Measurements from ENCODE around the gene AQP10. TPM values are rescaled to one million over a fixed set of nuclear protein-coding genes. Genes with fewer than 3 reads are reported as not detected.
"Not testable (repeated sequence)": the region's sequence is repeated elsewhere in the genome, so short reads cannot be mapped to it uniquely, and the experiment has no call there.

The AQP10 gene
- under 1 TPM in 1 of 4 donors, not detected in 3; 0.26 TPM for total RNA-seq

- no peak for DNase-seq (ENCODE audit: low spot score in 2 of 2)
- 26% methylated on average over 9 of the region's 9 CpGs for WGBS
- Histone ChIP-seq H3K27me3 (peaks cover 5% of the 10 kb centered on the region), H3K4me3 (no peak within 1 kb of the TSS), H3K36me3 (no peaks in the 10 kb centered on the region), H3K4me1 (peaks cover 18% of the 10 kb centered on the region), H3K9me3 (no peaks in the 10 kb centered on the region), H3K27ac (no peak within 1 kb of the TSS)
- TF ChIP-seq EP300 (IDR thresholded peaks at IDR 0.05) (no peak), POLR2AphosphoS5 (IDR thresholded peaks at IDR 0.05) (no peak), CTCF (IDR thresholded peaks at IDR 0.05) (no peak)
These were observed at the start of gene AQP10 for GRCh38 chr1:154320882-154321608. TSS of gene AQP10 (plus strand) at chr1:154321093. CDS start at chr1:154321156, 63 bp downstream.

- H3K27ac ChIP-seq: peak within 1 kb of the TSS; percentile 89
- H3K27me3 ChIP-seq: no peaks in the 10 kb centered on the region
- H3K9me3 ChIP-seq: no peaks in the 10 kb centered on the region
- peaks cover 15% of the 10 kb centered on the region for H3K4me1 ChIP-seq
- peaks cover 39% of the 10 kb centered on the region for H3K36me3 ChIP-seq
- TF ChIP-seq CTCF (IDR thresholded peaks at IDR 0.05) (peak; percentile 63 to 73), POLR2AphosphoS5 (IDR thresholded peaks at IDR 0.05) (peak in 2 of 3 donors; percentile 69 to 87), POLR2A (IDR thresholded peaks at IDR 0.05) (peak in 1 of 2 donors; percentile 74), EP300 (IDR thresholded peaks at IDR 0.05) (no peak)
- H3K4me3 ChIP-seq: peak within 1 kb of the TSS; percentile 86
- peak; percentile 95 to 97 for DNase-seq (ENCODE audit: low spot score in 2 of 2)
- 0% methylated on average over 41 of the region's 47 CpGs for WGBS
These were observed 48.5 kb upstream of the AQP10 start, which contains the start of gene HAX1 for GRCh38 chr1:154272217-154272998. TSS of gene HAX1 (plus strand) at chr1:154272629. CDS start at chr1:154272724, 95 bp downstream.

- WGBS: 37% methylated on average over 13 of the region's 13 CpGs
- Histone ChIP-seq H3K4me1 (peaks cover 15% of the 10 kb centered on the region), H3K27ac (peak overlapping the region; percentile 89), H3K27me3 (no peaks in the 10 kb centered on the region), H3K9me3 (no peaks in the 10 kb centered on the region), H3K4me3 (peak overlapping the region; percentile 86), H3K36me3 (peaks cover 36% of the 10 kb centered on the region)
- no peak for DNase-seq (ENCODE audit: low spot score in 2 of 2)
- TF ChIP-seq POLR2AphosphoS5 (IDR thresholded peaks at IDR 0.05): no peak
These were observed 47.8 kb upstream of the AQP10 start for GRCh38 chr1:154272999-154273563.

- Histone ChIP-seq H3K27me3 (no peaks in the 10 kb centered on the region), H3K27ac (no peak overlapping the region), H3K4me1 (peaks cover 15% of the 10 kb centered on the region), H3K4me3 (no peak overlapping the region), H3K36me3 (peaks cover 13% of the 10 kb centered on the region), H3K9me3 (no peaks in the 10 kb centered on the region)
- 93% methylated on average over 7 of the region's 7 CpGs for WGBS
- no peak for DNase-seq (ENCODE audit: low spot score in 2 of 2)
- no peak for TF ChIP-seq CTCF (IDR thresholded peaks at IDR 0.05)
- no peak for TF ChIP-seq POLR2AphosphoS5 (IDR thresholded peaks at IDR 0.05)
These were observed 44.1 kb upstream of the AQP10 start for GRCh38 chr1:154276797-154277196.

- H3K27ac ChIP-seq; DNase-seq (ENCODE audit: low spot score in 2 of 2); H3K27me3 ChIP-seq; H3K4me3 ChIP-seq; H3K9me3 ChIP-seq; H3K4me1 ChIP-seq; H3K36me3 ChIP-seq: not testable (repeated sequence)
- WGBS: 96% methylated on average over 5 of the region's 30 CpGs
These were observed 33.3 kb upstream of the AQP10 start for GRCh38 chr1:154287591-154287990.

GRCh38 chr1:154288661-154289060 lies 32.2 kb upstream of the AQP10 start:
- H3K4me1 ChIP-seq: no peaks in the 10 kb centered on the region
- no peak for TF ChIP-seq POLR2AphosphoS5 (IDR thresholded peaks at IDR 0.05)
- TF ChIP-seq EP300 (IDR thresholded peaks at IDR 0.05): no peak
- no peak for TF ChIP-seq POLR2A (IDR thresholded peaks at IDR 0.05)
- no peak for TF ChIP-seq CTCF (IDR thresholded peaks at IDR 0.05)
- H3K27me3 ChIP-seq: no peaks in the 10 kb centered on the region
- H3K27ac ChIP-seq: no peak overlapping the region
- WGBS: 70% methylated on average over 3 of the region's 3 CpGs
- no peak for DNase-seq (ENCODE audit: low spot score in 2 of 2)
- no peaks in the 10 kb centered on the region for H3K9me3 ChIP-seq
- no peak overlapping the region for H3K4me3 ChIP-seq
- no peaks in the 10 kb centered on the region for H3K36me3 ChIP-seq

All from suprapubic skin (tissue), 4 donors.